ENCODE measurements around the gene RIN2. TPM values are rescaled to one million over a fixed set of nuclear protein-coding genes. Genes with fewer than 3 reads are reported as not detected.

Gene RIN2
- total and polyA plus RNA-seq, 2 of the 4 experiments (the other 2 are of a cell fraction) = 16.1 to 72.2 TPM

- H3K9me3 ChIP-seq (ENCODE audit: control insufficient read depth, insufficient read depth, low read length) = no peaks in the 10 kb centered on the region
- in situ Hi-C loops (cut with MboI; ENCODE audit: low sequenced_read_pairs) = no loop called here
- no peak overlapping the region for H4K8ac ChIP-seq (ENCODE audit: low read depth in 2 of 2, low read length in 2 of 2)
- H4K91ac ChIP-seq (ENCODE audit: insufficient read depth, low read depth, low read length) = no peak overlapping the region
- H4K20me1 ChIP-seq (ENCODE audit: insufficient read depth, low read length) = no peaks in the 10 kb centered on the region
- no peak overlapping the region; the same call in 1 of the 2 replicates for H3K56ac ChIP-seq (ENCODE audit: extremely low read depth, insufficient read depth, low read length)
- H3K27ac ChIP-seq (ENCODE audit: insufficient read depth, low read length) = no peak overlapping the region
- H3K4me2 ChIP-seq (ENCODE audit: low read depth, low read length) = no peak overlapping the region
- no TSS peak for BruUV-seq (replicated peaks)
- dilution Hi-C loops (cut with HindIII; ENCODE audit: low sequenced_read_pairs, unreplicated experiment) = no loop called here
- H3K4ac ChIP-seq (ENCODE audit: low read depth, low read length) = no peak overlapping the region
- H3K18ac ChIP-seq (ENCODE audit: low read depth, low read length) = no peak overlapping the region
- H3K9me1 ChIP-seq (ENCODE audit: insufficient read depth, low read length) = 0 out of 2 replicates have a peak, but pooled peaks cover 4% of the 10 kb centered on the region
- DNase-seq (no peak), ATAC-seq (ENCODE audit: low read depth) (no peak)
- no peak overlapping the region for H2BK120ac ChIP-seq (ENCODE audit: low read depth, low read length)
- no peak overlapping the region for H2AFZ ChIP-seq (replicated peaks; ENCODE audit: low read length, poor library complexity)
- H2BK5ac ChIP-seq (ENCODE audit: low read depth, low read length, poor library complexity, severe bottlenecking) = no peak overlapping the region
- no peak overlapping the region for H2BK15ac ChIP-seq (ENCODE audit: low read depth, low read length)
- TF ChIP-seq USF2 (IDR thresholded peaks at IDR 0.05; ENCODE audit: low read depth, low read length) (no peak), FOS (IDR thresholded peaks at IDR 0.05; ENCODE audit: low read depth, low read length) (no peak), RAD21 (IDR thresholded peaks at IDR 0.05; ENCODE audit: low read length) (no peak), CHD1 (IDR thresholded peaks at IDR 0.05; ENCODE audit: low read depth, low read length) (no peak), POLR2A (IDR thresholded peaks at IDR 0.05; ENCODE audit: low read depth, low read length) (no peak), MXI1 (IDR thresholded peaks at IDR 0.05; ENCODE audit: borderline replicate concordance, low read depth, low read length) (no peak), MAZ (IDR thresholded peaks at IDR 0.05; ENCODE audit: borderline replicate concordance, low read depth, low read length) (no peak), BHLHE40 (IDR thresholded peaks at IDR 0.05; ENCODE audit: low read depth, low read length) (no peak), MAFK (IDR thresholded peaks at IDR 0.05; ENCODE audit: low read depth, low read length) (no peak)
- H3K4me3 ChIP-seq (ENCODE audit: insufficient read depth, low read depth, low read length) = no peak overlapping the region
- intact Hi-C loops (cut with micrococcal nuclease) = no loop called here
- H3K14ac ChIP-seq (replicated peaks; ENCODE audit: low read depth, low read length) = no peak overlapping the region
- no peak overlapping the region for H2BK20ac ChIP-seq (ENCODE audit: low read depth, low read length)
- no peaks in the 10 kb centered on the region for H3K36me3 ChIP-seq (ENCODE audit: control insufficient read depth, insufficient read depth, low read length)
- H3K9ac ChIP-seq (ENCODE audit: low read depth, low read length) = no peak overlapping the region
- H2AK5ac ChIP-seq (ENCODE audit: low read depth, low read length) = no peak overlapping the region
- no peak overlapping the region for H2AK9ac ChIP-seq (replicated peaks; ENCODE audit: low read depth, low read length, poor library complexity)
- CTCF ChIA-PET = no interaction called here
- H3K27me3 ChIP-seq (ENCODE audit: control insufficient read depth, insufficient read depth, low read length) = peaks cover 15% of the 10 kb centered on the region
- WGBS, 2 experiments (ENCODE audit: extremely low coverage in 2 of 2, insufficient read length in 1 of 2) = 90% methylated on average over 2 of the region's 10 CpGs; no CpG with 5 or more reads in 1 of the 2 experiments
- H3K4me1 ChIP-seq (ENCODE audit: control insufficient read depth, insufficient read depth, low read length) = peaks cover 4% of the 10 kb centered on the region
- H3K79me1 ChIP-seq (ENCODE audit: low read depth in 1 of 2, low read length in 2 of 2) = no peaks in the 10 kb centered on the region
- POLR2A ChIA-PET (ENCODE audit: unreplicated experiment) = no interaction called here
- H3K23ac ChIP-seq (ENCODE audit: low read depth, low read length) = no peak overlapping the region
- no peak overlapping the region for H4K5ac ChIP-seq (ENCODE audit: low read depth, low read length)
These were observed 18.7 kb upstream of the RIN2 start for GRCh38 chr20:19739351-19739750.

All from IMR-90 (cell line).